H54 (cell line): ENCODE data around the gene TMC2.

Experiments used
- DNase-seq: peaks from one replicate; pipeline ENCODE4 v3.0.0; 2011; ENCODE audit warnings: low spot score, mixed read lengths; ENCODE audit not compliant: insufficient read length
- FAIRE-seq: peaks from 3 replicates; lab custom pipeline; 2011; peaks lifted over from hg19 to GRCh38; lab: Jason Lieb, UNC
- POLR2A ChIP-seq: IDR thresholded peaks from 2 replicates; pipeline ENCODE4 v1.6.1; 2011; ENCODE audit warnings: low read depth, mild to moderate bottlenecking, low read length

Gene TMC2

DNA sequence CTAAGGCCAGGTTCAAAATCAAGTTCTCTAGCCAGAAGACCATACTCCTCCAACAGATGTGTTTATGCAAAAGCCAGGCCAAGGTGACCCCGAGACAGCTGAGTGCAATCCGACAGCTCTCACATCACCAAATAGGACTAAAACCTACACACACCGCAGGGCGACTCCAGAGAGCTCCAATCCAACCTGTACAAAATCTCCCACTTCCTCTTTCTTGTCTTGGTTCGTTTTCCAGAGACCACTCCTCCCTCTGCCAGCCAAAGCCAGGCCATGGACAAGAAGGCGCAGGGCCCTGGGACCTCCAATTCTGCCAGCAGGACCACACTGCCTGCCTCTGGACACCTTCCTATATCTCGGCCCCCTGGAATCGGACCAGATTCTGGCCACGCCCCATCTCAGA lies 104.5 kb downstream of the TMC2 start:
- no peak for TF ChIP-seq POLR2A
- no peak for FAIRE-seq
- no peak for DNase-seq

DNA sequence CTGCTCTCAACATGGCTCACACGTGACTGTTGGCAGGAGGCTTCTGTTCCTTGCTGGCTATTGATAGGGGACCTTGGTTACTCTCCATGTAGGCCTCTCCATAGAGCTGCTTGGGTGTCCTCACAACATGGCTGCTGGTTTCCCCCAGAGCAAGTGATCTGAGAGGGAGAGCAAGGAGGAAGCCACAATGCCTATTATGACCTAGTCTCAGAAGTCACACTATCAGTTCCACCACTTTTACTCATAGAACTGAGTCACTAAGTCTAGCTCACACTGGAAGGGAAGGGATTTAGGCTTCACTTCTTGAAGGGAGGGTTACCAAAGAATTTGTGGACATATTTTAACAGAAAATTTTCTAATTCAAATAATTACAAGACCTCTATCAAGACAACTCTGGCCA lies 107.3 kb downstream of the TMC2 start:
- no peak for TF ChIP-seq POLR2A
- DNase-seq (no peak), FAIRE-seq (no peak)

DNA sequence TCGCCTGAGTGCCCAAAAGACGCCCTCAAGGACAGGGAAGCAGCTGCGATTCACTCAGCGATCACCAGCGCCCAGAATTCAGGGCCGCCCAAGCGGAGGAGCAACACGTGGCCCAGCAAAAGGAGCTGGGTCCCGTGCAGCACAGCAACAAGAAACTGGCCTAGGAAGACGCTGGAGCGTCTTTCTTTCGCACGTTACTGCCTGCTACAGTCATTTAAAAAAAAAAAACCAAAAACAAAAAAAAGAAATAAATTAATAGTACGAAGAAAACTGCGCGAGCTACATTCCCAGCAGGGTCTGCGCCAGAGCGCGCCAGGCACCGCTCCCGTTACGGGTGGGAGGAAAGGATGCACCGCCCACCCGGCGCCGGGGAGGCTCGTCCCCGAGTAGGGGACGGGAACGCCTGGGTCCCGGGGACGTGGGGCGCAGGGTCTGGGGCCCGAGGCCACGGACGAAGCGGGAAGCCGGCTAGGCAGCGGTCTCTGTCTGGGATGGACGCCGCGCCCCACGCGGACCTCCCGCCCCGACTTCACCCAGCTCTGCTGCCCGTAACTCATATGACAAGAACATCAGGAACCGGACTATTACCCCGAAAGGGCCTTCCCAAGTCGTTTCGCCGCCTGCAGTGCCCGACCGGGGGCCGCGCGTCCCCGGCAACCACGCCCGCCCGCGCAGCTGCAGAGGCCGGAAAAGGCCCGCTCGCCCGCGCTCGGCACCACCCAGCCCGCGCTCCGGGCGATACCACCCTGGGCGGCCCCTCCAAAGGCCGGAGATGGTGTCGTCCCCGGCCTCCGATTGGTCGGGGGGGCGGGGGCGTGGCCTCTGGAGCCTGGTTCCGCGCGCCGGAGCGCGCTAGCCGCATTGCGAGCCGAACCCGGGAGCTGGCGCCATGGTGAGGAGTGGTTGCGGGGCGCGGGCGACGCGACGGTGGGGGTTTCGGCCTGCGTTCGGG lies 115.7 kb downstream of the TMC2 start, which contains the start of gene NOP56:
Gene NOP56 (plus strand): TSS at position 861 of the 952 bp plus-strand sequence. CDS start 29 bp downstream, at position 890.
- FAIRE-seq (no peak), DNase-seq (peak; percentile 83)
- TF ChIP-seq POLR2A, result peak; percentile 90

DNA sequence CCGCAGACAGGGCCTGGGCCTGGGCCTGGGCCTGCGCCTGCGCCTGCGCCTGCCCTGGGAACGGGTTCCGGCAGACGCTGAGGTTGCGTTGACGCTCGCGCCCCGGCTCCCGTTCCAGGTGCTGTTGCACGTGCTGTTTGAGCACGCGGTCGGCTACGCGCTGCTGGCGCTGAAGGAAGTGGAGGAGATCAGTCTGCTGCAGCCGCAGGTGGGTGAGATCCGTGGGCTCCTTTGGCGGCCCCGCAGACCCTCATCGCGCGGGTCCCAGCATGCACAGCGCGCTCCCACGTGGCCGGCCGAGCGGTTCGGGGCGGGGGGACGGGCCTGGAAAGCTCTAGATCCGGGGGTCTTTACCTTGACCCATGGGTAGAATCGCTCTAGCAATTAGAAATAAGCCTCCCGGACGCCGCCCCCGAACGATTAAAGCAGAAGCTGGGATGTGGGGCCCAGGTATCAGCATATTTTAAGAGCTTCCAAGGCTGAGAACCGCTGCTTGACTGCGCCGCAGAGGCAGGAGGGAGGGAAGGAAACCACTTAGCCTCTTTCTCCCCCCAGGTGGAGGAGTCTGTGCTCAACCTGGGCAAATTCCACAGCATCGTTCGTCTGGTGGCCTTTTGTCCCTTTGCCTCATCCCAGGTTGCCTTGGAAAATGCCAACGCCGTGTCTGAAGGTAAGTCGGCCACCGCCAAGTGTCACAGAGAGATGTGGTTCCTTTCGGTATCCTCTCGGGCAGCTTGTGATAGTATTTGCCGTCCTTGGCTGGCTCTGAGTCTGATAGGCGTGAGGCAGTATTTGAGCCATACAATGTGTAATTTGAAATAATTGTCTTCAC lies 116.6 kb downstream of the TMC2 start:
- no peak for DNase-seq
- TF ChIP-seq POLR2A, result no peak
- FAIRE-seq, result no peak

DNA sequence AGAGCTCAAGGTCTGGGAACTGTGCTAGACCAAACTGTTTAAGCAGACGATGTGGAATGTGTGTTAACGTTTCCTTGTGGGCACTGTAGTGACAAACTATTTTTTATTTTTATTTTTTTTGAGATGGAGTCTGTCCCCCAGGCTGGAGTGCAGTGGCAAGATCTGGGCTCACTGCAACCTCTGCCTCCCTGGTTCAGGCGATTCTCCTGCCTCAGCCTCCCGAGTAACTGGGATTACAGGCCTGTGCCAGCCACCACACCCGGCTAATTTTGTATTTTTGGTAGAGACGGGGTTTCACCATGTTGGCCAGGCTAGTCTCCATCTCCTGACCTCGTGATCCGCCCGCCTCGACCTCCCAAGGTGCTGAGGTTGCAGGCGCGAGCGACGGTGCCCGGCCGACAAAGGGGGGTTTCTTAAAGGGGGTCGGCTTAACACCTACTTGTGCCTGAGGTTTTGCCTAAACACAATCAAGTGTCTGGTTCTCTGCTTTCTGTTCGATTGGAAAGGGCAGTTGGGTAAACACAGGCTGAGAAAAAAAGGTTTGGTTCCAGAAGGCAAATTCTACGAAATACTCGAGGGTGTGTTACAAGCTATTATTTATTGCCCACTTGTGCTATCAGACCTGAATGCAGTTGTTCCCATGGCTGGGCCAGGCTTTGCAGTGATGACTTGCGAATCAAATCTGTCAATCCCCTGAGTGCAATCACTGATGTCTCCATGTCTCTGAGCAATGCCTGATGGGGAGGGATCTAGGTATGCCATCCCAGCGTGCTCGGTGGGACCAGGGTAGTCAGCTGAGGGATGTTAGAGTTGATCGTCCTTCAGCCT lies 117.4 kb downstream of the TMC2 start:
- no peak for TF ChIP-seq POLR2A
- FAIRE-seq (no peak), DNase-seq (no peak)

DNA sequence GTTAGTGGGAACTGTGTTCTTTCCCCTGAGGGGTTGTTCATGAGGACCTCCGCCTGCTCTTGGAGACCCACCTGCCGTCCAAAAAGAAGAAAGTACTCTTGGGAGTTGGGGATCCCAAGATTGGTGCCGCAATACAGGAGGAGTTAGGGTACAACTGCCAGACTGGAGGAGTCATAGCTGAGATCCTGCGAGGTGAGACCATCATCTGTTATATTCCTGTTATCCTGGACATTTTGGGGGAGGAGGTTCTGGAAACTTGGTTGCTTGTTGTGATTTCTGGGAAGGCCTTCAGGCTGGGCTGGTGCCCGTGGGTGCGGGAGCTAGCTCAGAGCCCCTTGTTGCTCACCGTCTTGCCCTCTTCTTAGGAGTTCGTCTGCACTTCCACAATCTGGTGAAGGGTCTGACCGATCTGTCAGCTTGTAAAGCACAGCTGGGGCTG lies 118.0 kb downstream of the TMC2 start:
- FAIRE-seq (no peak), DNase-seq (no peak)
- TF ChIP-seq POLR2A, result no peak

DNA sequence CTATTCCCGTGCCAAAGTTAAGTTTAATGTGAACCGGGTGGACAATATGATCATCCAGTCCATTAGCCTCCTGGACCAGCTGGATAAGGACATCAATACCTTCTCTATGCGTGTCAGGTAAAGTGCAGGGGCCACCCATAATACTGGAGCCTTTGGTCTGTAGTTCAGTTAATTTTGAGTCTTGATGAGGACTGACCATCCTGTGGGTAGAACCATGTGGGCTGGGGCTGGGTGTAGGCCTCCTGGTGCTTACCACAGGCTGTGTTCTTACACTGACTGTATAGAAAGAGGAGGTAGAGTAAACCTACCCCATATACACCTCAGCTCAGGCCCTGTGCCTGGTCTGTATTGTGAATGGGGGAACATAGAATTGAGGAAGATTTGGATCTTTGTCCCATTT lies 118.5 kb downstream of the TMC2 start:
- no peak for DNase-seq

DNA sequence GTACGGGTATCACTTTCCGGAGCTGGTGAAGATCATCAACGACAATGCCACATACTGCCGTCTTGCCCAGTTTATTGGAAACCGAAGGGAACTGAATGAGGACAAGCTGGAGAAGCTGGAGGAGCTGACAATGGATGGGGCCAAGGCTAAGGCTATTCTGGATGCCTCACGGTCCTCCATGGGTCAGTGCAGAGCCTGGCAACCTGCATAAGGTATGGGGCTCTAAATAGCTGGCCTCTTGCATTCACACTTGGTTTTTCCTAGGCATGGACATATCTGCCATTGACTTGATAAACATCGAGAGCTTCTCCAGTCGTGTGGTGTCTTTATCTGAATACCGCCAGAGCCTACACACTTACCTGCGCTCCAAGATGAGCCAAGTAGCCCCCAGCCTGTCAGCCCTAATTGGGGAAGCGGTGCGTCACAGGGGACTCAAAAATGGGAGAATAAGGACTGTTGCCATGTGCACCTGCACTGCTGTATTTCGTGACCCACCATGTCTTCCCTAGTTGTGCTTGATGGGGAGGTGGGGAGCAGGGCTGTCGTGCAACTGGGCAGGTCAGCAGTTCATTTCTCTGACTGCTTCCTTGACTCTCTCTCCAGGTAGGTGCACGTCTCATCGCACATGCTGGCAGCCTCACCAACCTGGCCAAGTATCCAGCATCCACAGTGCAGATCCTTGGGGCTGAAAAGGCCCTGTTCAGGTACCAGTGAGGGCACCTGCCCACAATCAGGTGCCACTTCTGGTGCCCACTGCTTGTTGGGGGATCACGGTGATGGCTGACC lies 119.2 kb downstream of the TMC2 start:
- no peak for TF ChIP-seq POLR2A
- DNase-seq (no peak), FAIRE-seq (no peak)

More for the DNA sequence above, 118.5 kb downstream of the TMC2 start:
- no peak for FAIRE-seq
- TF ChIP-seq POLR2A, result no peak

DNA sequence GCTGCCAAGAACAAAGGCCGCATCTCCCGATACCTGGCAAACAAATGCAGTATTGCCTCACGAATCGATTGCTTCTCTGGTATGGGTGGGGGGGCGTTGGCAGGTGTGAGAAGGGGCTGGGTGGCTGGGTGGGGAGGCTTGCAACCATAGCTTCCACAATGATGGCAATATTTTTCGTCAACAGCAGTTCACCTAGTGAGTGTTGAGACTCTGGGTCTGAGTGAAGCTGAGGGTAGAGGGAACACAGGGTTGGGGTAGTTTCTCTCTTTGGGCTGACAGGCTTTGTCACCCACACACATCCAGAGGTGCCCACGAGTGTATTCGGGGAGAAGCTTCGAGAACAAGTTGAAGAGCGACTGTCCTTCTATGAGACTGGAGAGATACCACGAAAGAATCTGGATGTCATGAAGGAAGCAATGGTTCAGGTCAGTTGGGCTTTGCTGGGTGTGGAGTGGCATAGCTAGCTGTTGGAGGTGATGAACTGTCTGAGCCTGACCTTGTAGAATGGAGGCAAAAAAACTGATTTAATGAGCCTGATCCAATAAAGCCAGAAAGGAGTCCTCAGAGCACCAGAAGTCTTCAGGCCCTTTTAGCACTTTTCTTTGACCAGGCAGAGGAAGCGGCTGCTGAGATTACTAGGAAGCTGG lies 120.2 kb downstream of the TMC2 start:
- FAIRE-seq, result no peak
- TF ChIP-seq POLR2A, result no peak
- no peak for DNase-seq

DNA sequence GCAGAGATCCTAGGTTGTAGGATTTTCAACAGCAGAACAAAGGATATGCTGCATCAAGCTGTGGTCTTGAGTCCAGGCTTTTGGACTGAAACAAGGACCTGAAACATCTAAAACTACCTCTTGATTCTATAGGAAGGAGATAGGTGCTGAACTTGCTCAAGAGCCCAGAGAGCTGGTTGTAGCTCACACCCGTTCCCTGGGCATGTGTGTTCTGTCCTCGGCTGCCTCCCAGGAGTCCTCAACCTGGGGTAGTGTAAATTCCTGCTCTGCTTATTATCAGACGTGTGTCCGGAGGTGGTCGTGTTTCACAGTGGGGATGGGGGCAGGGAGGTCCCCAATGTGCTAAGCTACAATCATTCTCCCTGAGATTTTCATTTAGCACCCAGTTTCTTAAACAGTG lies 120.9 kb downstream of the TMC2 start:
- no peak for FAIRE-seq
- DNase-seq, result no peak

DNA sequence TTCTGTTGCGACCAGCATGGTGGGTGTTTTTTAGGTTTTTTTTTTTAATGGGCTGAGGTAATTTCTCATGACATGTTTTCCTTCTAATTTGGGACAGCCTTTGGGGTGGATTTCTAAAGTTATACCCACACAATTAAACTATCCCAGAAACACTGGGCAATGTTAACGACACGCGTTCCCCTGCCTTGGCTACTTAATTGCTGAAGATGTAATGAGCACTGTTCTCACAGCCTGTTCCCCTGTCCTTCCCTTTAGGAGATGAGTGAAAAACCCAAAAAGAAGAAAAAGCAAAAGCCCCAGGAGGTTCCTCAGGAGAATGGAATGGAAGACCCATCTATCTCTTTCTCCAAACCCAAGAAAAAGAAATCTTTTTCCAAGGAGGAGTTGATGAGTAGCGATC lies 121.3 kb downstream of the TMC2 start:
- no peak for TF ChIP-seq POLR2A
- FAIRE-seq (no peak), DNase-seq (no peak)

More for the DNA sequence above, 120.9 kb downstream of the TMC2 start:
- no peak for TF ChIP-seq POLR2A
